Mesendoderm (in vitro differentiated cells): ENCODE results near the gene SLC32A1.

Experiments used
- DNase-seq: peaks from one replicate; pipeline ENCODE4 v3.0.0; 2013
- H2AK5ac ChIP-seq: 2 replicates; pipeline ENCODE4 v1.6.1; 2013; ENCODE audit warnings: low read length, inconsistent platforms
- H2BK120ac ChIP-seq: 2 replicates; pipeline ENCODE4 v1.6.1; 2013; ENCODE audit warnings: low read depth, mild to moderate bottlenecking, low read length, moderate library complexity, mixed read lengths
- H2BK15ac ChIP-seq: replicated peaks from 2 replicates; pipeline ENCODE4 v1.6.1; 2013; ENCODE audit warnings: low read depth, mild to moderate bottlenecking, moderate library complexity
- H2BK5ac ChIP-seq: 2 replicates; pipeline ENCODE4 v1.6.1; 2013; ENCODE audit warnings: low read length, inconsistent platforms
- H3K18ac ChIP-seq: 2 replicates; pipeline ENCODE4 v1.6.1; 2013; ENCODE audit warnings: mild to moderate bottlenecking, low read length, mixed read lengths
- H3K23ac ChIP-seq: one replicate; pipeline ENCODE4 v1.6.1; 2013; ENCODE audit warnings: low read length
- H3K27ac ChIP-seq: 2 replicates; pipeline ENCODE4 v1.5.1; 2013; ENCODE audit warnings: low read depth, mild to moderate bottlenecking, inconsistent platforms, low read length, moderate library complexity
- H3K27me3 ChIP-seq: 2 replicates; pipeline ENCODE4 v1.6.1; 2013; ENCODE audit warnings: low read length, control low read depth, mild to moderate bottlenecking, inconsistent platforms; ENCODE audit not compliant: insufficient read depth, poor library complexity
- H3K36me3 ChIP-seq: 2 replicates; pipeline ENCODE4 v1.6.1; 2013; ENCODE audit warnings: low read length, inconsistent platforms; ENCODE audit not compliant: control insufficient read depth, insufficient read depth
- H3K4ac ChIP-seq: one replicate; pipeline ENCODE4 v1.6.1; 2013; ENCODE audit warnings: low read depth, mild to moderate bottlenecking, low read length, moderate library complexity
- H3K4me1 ChIP-seq: 2 replicates; pipeline ENCODE4 v1.6.1; 2013; ENCODE audit warnings: low read depth, low read length, inconsistent platforms; ENCODE audit not compliant: control insufficient read depth
- H3K4me2 ChIP-seq: 2 replicates; pipeline ENCODE4 v1.6.1; 2013; ENCODE audit warnings: low read length
- H3K4me3 ChIP-seq: 2 replicates; pipeline ENCODE4 v1.5.1; 2013; ENCODE audit warnings: mild to moderate bottlenecking, low read length
- H3K56ac ChIP-seq: one replicate; pipeline ENCODE4 v1.6.1; 2013; ENCODE audit warnings: low read length
- H3K79me1 ChIP-seq: 2 replicates; pipeline ENCODE4 v1.6.1; 2013; ENCODE audit warnings: low read length, inconsistent platforms
- H3K79me2 ChIP-seq: 2 replicates; pipeline ENCODE4 v1.6.1; 2013; ENCODE audit warnings: mild to moderate bottlenecking, low read length; ENCODE audit not compliant: control insufficient read depth, insufficient read depth
- H3K9ac ChIP-seq: 2 replicates; pipeline ENCODE4 v1.6.1; 2013; ENCODE audit warnings: low read length, inconsistent platforms
- H4K5ac ChIP-seq: one replicate; pipeline ENCODE4 v1.6.1; 2013; ENCODE audit warnings: low read length
- H4K8ac ChIP-seq: one replicate; pipeline ENCODE4 v1.6.1; 2013; ENCODE audit warnings: low read depth, mild to moderate bottlenecking, control low read depth, low read length, moderate library complexity
- WGBS: extraction: QIAGEN DNeasy Blood & Tissue Kit; methylation state at CpG from one replicate; pipeline ENCODE4 v1.1.7; 2013; ENCODE audit warnings: low lambda C conversion rate, missing lambda C conversion rate; ENCODE audit not compliant: insufficient coverage; ENCODE audit errors: extremely low coverage; 5-methylcytosine and 5-hydroxymethylcytosine counted together

SLC32A1 gene

DNA sequence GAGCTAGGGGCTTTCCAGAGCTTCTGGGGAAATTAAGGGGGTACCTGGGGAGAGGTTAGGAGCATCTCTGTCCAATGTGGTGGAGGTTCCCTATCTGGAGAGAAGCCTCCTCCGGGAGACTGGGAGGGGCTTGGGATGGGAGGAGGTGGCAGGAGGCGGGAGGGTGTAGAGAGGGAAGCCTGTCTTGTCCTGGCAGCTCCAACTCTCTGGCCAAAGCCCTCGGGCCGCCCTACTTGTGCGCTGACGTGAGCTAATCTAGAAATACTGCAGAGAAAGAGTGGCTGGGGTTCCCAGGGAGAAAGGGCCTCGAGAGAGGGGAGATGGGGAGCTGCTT, 1.6 kb upstream of the SLC32A1 start:
- H3K4me3 ChIP-seq = no peak overlapping the region
- peaks cover 69% of the 10 kb centered on the region for H3K27me3 ChIP-seq
- no peak overlapping the region for H2BK5ac ChIP-seq
- no peak overlapping the region for H3K18ac ChIP-seq
- no peak overlapping the region for H3K23ac ChIP-seq
- no peaks in the 10 kb centered on the region for H3K79me1 ChIP-seq
- H2AK5ac ChIP-seq = no peak overlapping the region
- no peak overlapping the region for H3K4me2 ChIP-seq
- H3K56ac ChIP-seq = no peak overlapping the region
- H2BK120ac ChIP-seq = no peak overlapping the region
- WGBS = no CpG with 5 or more reads among the region's 7 CpGs
- no peaks in the 10 kb centered on the region for H3K36me3 ChIP-seq
- no peak overlapping the region for H4K5ac ChIP-seq
- H3K4ac ChIP-seq = no peak overlapping the region
- H3K27ac ChIP-seq = no peak overlapping the region
- H2BK15ac ChIP-seq = no peak overlapping the region
- no peak overlapping the region for H3K9ac ChIP-seq
- DNase-seq = peak; percentile 57
- H3K79me2 ChIP-seq = no peaks in the 10 kb centered on the region
- H3K4me1 ChIP-seq = peaks cover 2% of the 10 kb centered on the region
- no peak overlapping the region for H4K8ac ChIP-seq

DNA sequence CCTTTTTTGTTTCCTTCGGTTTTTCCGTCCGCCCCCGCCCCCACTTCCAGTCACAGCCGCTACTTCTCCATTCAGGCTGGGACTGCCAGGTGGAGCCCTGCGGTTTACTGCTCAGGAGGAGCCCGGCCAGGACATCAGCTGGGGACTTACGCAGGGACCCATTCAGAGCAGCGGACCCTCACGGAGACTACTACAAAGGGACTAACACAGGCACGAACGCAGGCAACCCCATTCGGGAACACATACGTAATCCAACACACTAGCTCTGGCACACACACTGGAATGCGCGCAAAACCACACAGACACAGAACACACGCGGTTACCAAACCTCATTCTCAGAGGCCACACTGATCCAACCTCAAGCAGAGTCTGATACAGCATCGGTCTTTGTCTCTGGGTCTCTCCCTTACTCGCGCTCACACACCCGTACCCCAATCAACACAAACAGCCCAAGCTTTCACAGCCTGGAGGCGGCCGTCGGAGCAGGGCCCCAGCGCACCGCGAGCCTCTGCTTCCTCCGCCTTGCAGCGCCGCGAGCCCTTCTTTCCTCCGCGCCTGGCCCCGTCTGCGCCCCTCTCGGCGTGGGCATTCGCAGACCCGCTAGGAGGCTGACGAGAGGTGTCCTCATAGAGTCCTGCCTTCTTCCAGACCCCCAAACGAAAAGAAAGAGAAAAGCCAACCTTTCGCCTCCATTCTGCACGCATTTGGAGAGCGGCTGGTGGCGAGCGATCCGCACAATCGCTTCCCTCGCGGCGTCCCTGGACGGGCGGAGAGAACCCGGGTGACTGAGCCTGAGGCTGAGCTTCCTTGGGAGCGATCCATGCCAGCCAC, 1.1 kb upstream of the SLC32A1 start:
- Histone ChIP-seq H2AK5ac (no peak overlapping the region), H4K8ac (no peak overlapping the region), H3K79me1 (no peaks in the 10 kb centered on the region), H3K18ac (no peak overlapping the region), H3K79me2 (no peaks in the 10 kb centered on the region), H3K9ac (no peak overlapping the region), H4K5ac (no peak overlapping the region), H3K4me2 (peak overlapping the region; percentile 18), H3K27ac (no peak overlapping the region), H3K23ac (no peak overlapping the region), H2BK5ac (no peak overlapping the region), H3K56ac (no peak overlapping the region), H2BK15ac (no peak overlapping the region), H3K36me3 (no peaks in the 10 kb centered on the region), H3K4ac (no peak overlapping the region), H2BK120ac (no peak overlapping the region), H3K4me3 (no peak overlapping the region), H3K27me3 (peaks cover 75% of the 10 kb centered on the region), H3K4me1 (peaks cover 2% of the 10 kb centered on the region)
- DNase-seq = peak; percentile 33
- no CpG with 5 or more reads among the region's 56 CpGs for WGBS

DNA sequence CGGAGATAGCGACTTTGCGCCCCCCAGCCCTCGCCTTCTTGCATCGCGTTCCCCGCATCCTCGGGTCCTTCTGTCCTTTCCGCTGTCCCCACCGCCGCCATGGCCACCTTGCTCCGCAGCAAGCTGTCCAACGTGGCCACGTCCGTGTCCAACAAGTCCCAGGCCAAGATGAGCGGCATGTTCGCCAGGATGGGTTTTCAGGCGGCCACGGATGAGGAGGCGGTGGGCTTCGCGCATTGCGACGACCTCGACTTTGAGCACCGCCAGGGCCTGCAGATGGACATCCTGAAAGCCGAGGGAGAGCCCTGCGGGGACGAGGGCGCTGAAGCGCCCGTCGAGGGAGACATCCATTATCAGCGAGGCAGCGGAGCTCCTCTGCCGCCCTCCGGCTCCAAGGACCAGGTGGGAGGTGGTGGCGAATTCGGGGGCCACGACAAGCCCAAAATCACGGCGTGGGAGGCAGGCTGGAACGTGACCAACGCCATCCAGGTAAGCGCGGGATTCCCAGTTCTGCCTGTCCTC, 401 bp downstream of the SLC32A1 start:
- WGBS = no CpG with 5 or more reads among the region's 46 CpGs

DNA sequence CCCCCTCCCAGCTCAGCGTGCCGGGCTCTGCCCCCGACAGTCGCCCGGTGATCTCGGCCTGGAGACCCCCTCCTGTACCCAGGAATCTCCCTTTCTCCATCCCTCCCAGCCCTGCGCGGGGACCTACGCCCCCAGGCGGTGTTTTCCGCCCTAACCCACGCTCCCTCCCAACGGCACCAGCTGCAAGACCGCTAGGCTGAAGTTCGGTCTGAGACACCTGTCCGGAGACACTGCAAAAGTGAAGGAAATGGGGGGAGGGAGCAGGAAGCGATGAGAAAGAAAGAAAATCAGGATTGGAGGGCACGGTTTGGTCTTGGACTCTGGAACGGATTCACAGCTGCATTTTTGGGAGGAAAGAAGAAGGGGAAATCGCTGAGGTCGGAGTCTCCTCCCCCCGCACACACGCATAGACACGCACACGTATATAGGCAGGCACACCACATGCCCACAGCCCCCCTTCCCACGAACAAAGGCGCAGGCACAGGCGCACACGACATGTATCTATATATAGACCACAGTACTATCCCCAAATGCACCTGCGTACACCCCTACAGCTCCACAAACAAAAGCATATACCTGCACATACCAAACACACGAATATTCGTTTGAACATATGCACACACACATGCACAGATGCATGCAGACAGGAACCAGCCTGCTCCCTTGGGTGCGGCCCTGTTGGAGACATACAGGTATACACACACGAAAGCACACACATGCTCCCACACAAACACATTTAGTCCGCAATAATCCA, 1.0 kb downstream of the SLC32A1 start:
- H2BK5ac ChIP-seq = no peak overlapping the region
- no peak overlapping the region for H4K5ac ChIP-seq
- no peak overlapping the region for H3K56ac ChIP-seq
- DNase-seq = peak; percentile 68
- peak overlapping the region; percentile 7 for H3K4me2 ChIP-seq
- H3K4me1 ChIP-seq = peaks cover 2% of the 10 kb centered on the region
- no peaks in the 10 kb centered on the region for H3K36me3 ChIP-seq
- no peaks in the 10 kb centered on the region for H3K79me1 ChIP-seq
- no peak overlapping the region for H3K4me3 ChIP-seq
- peaks cover 86% of the 10 kb centered on the region for H3K27me3 ChIP-seq
- no peak overlapping the region for H3K4ac ChIP-seq
- no peak overlapping the region for H2BK15ac ChIP-seq
- no CpG with 5 or more reads among the region's 35 CpGs for WGBS
- no peak overlapping the region for H2AK5ac ChIP-seq
- no peak overlapping the region for H3K27ac ChIP-seq
- no peak overlapping the region for H4K8ac ChIP-seq
- H3K79me2 ChIP-seq = no peaks in the 10 kb centered on the region
- H3K23ac ChIP-seq = no peak overlapping the region
- H3K18ac ChIP-seq = no peak overlapping the region
- H3K9ac ChIP-seq = no peak overlapping the region
- no peak overlapping the region for H2BK120ac ChIP-seq

More for the DNA sequence above, 401 bp downstream of the SLC32A1 start:
- H3K27ac ChIP-seq = no peak overlapping the region
- H2AK5ac ChIP-seq = no peak overlapping the region
- no peak overlapping the region for H3K4me3 ChIP-seq
- H2BK120ac ChIP-seq = no peak overlapping the region
- H4K8ac ChIP-seq = no peak overlapping the region
- no peak overlapping the region for H3K18ac ChIP-seq
- peaks cover 2% of the 10 kb centered on the region for H3K4me1 ChIP-seq
- H3K36me3 ChIP-seq = no peaks in the 10 kb centered on the region
- peak overlapping the region; percentile 38 for H3K4me2 ChIP-seq
- H3K27me3 ChIP-seq = peaks cover 85% of the 10 kb centered on the region
- H3K23ac ChIP-seq = peak overlapping the region; percentile 95
- H4K5ac ChIP-seq = no peak overlapping the region
- H2BK5ac ChIP-seq = no peak overlapping the region
- no peaks in the 10 kb centered on the region for H3K79me2 ChIP-seq
- H3K9ac ChIP-seq = no peak overlapping the region
- H3K79me1 ChIP-seq = no peaks in the 10 kb centered on the region
- peak; percentile 5 for DNase-seq
- no peak overlapping the region for H3K56ac ChIP-seq
- H3K4ac ChIP-seq = no peak overlapping the region
- no peak overlapping the region for H2BK15ac ChIP-seq

DNA sequence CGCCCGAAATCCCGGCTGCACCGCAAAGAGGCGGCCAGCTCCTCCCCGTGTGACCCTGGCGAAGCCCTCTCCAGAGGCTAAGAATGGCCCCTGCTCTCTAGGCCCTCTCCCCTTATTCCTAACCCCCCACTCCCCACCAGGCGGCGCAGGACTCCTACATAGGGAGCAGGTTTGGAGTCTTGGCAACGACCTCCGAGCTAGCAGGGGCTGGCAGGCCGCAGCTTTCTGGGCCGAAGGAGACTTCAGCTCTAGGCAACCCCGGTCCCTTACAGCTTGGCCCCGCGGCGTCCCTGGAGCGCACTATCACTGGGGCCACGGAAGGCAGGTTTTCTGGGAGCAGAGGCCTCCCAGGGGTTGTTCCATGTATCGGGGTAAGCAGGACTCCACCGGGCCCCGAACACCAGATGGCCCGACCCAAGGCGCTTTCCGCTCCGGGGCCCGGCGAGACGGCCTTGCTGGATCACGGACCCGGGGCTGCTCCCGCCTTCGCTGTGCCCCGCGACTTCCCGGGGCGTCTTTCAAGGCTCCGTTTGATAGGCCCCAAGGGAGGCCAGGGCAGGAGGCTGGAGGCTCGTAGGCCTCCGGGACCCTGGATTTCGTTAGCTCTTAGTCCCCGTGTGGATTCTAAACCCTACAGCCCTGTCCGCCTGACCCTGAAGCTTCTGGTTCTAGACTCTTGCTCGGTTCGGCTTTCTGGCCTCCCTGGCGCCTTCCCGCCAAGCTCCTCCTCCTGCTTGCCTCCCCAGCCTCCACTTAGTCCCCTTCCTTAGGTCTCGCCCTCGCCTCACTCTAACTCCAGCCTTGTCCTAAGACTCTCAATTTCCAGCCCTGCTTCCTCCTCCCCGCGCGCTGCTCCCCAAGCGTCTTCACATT, 1.9 kb downstream of the SLC32A1 start:
- Histone ChIP-seq H3K79me1 (no peaks in the 10 kb centered on the region), H3K4ac (no peak overlapping the region), H4K5ac (no peak overlapping the region), H3K36me3 (no peaks in the 10 kb centered on the region), H3K9ac (peak overlapping the region; percentile 12), H3K79me2 (no peaks in the 10 kb centered on the region), H2BK120ac (no peak overlapping the region), H2AK5ac (no peak overlapping the region), H3K18ac (no peak overlapping the region), H3K27me3 (peaks cover 87% of the 10 kb centered on the region), H3K4me3 (no peak overlapping the region), H3K4me1 (peaks cover 2% of the 10 kb centered on the region), H2BK15ac (no peak overlapping the region), H2BK5ac (no peak overlapping the region), H4K8ac (no peak overlapping the region), H3K23ac (no peak overlapping the region), H3K4me2 (peak overlapping the region; percentile 50), H3K27ac (no peak overlapping the region), H3K56ac (peak overlapping the region; percentile 51)
- DNase-seq = peak; percentile 97
- no CpG with 5 or more reads among the region's 53 CpGs for WGBS
